Measurements from ENCODE around the gene FNTB.
"Not testable (repeated sequence)": the region's sequence is repeated elsewhere in the genome, so short reads cannot be mapped to it uniquely, and the experiment has no call there.

The FNTB gene

GRCh38 chr14:65057695-65058094 is 71.0 kb downstream of the FNTB start:
- no peak for DNase-seq

- no peak for DNase-seq
Measured at GRCh38 chr14:65062096-65063075, 75.7 kb downstream of the FNTB start.

- no peak for DNase-seq
Measured at GRCh38 chr14:65065719-65066118, 79.0 kb downstream of the FNTB start.

GRCh38 chr14:65069874-65070413 is 83.2 kb downstream of the FNTB start:
- DNase-seq: no peak

- peak; percentile 70 for DNase-seq
Measured at GRCh38 chr14:65070471-65070976, 83.8 kb downstream of the FNTB start.

GRCh38 chr14:65071544-65071943 is 84.8 kb downstream of the FNTB start:
- no peak for DNase-seq

GRCh38 chr14:65072256-65072655 is 85.6 kb downstream of the FNTB start:
- no peak for DNase-seq

GRCh38 chr14:65072937-65073336 is 86.2 kb downstream of the FNTB start:
- no peak for DNase-seq

GRCh38 chr14:65073605-65074201 is 87.0 kb downstream of the FNTB start:
- DNase-seq: no peak

GRCh38 chr14:65074449-65075150 is 87.9 kb downstream of the FNTB start:
- DNase-seq: no peak

GRCh38 chr14:65075628-65076325 is 89.1 kb downstream of the FNTB start:
- DNase-seq: no peak

GRCh38 chr14:65077318-65077717 is 90.6 kb downstream of the FNTB start:
- no peak for DNase-seq

GRCh38 chr14:65079201-65079600 is 92.5 kb downstream of the FNTB start:
- DNase-seq: no peak

GRCh38 chr14:65079768-65080167 is 93.1 kb downstream of the FNTB start:
- DNase-seq: no peak

- no peak for DNase-seq
Measured at GRCh38 chr14:65080960-65081747, 94.5 kb downstream of the FNTB start.

- no peak for DNase-seq
Measured at GRCh38 chr14:65082930-65083329, 96.2 kb downstream of the FNTB start.

- no peak for DNase-seq
Measured at GRCh38 chr14:65084554-65085505, 98.1 kb downstream of the FNTB start.

GRCh38 chr14:65086686-65087085 is 100.0 kb downstream of the FNTB start:
- not testable (repeated sequence) for DNase-seq

GRCh38 chr14:65087835-65088234 is 101.1 kb downstream of the FNTB start:
- not testable (repeated sequence) for DNase-seq

- DNase-seq: no peak
Measured at GRCh38 chr14:65092349-65092748, 105.7 kb downstream of the FNTB start.
